BJ (cell line): ENCODE results near the gene AIPL1. TPM values are rescaled to one million over a fixed set of nuclear protein-coding genes. Genes with fewer than 3 reads are reported as not detected.

Experiments
- CTCF ChIA-PET: fragments of 350-600 bp; formaldehyde crosslinking; extraction: SDS; loops from one replicate; lab custom pipeline; 2021; ENCODE audit warnings: antibody characterized with exemption, inconsistent platforms; lab: Yijun Ruan, JAX
- POLR2A ChIA-PET: fragments of 300-600 bp; sonication (Branson Sonifier 250); formaldehyde crosslinking; extraction: SDS; loops from one replicate; lab custom pipeline; 2021; ENCODE audit warnings: antibody characterized with exemption; lab: Charles Lee
- DNase-seq: peaks from one replicate; pipeline ENCODE4 v3.0.0-alpha.2; 2011; ENCODE audit warnings: low read depth
- H3K27me3 ChIP-seq: 2 replicates; pipeline ENCODE4 v1.6.0; 2011; ENCODE audit warnings: low read length; ENCODE audit not compliant: control insufficient read depth, insufficient read depth
- H3K36me3 ChIP-seq: 2 replicates; pipeline ENCODE4 v1.5.1; 2011; ENCODE audit warnings: low read length; ENCODE audit not compliant: control insufficient read depth, insufficient read depth
- H3K4me3 ChIP-seq: 2 replicates; pipeline ENCODE4 v1.5.1; 2011; ENCODE audit warnings: low read depth, mild to moderate bottlenecking, control low read depth, low read length
- CTCF ChIP-seq: IDR thresholded peaks from 2 replicates; pipeline ENCODE4 v1.5.1; 2011; ENCODE audit warnings: low read depth, mild to moderate bottlenecking, control low read depth, inconsistent platforms, low read length, moderate library complexity; ENCODE audit not compliant: insufficient read depth
- polyA plus RNA-seq: library from polyadenylated mRNA; depleted of rRNA; stranded (reverse); fragments of >200 nt; gene quantifications from 2 replicates; pipeline ENCODE4 v1.2.3, GENCODE V29; 2011

The AIPL1 gene
- polyA plus RNA-seq, 1 experiment: not detected

- Histone ChIP-seq H3K4me3 (no peak overlapping the region), H3K27me3 (no peaks in the 10 kb centered on the region), H3K36me3 (no peaks in the 10 kb centered on the region)
- CTCF ChIA-PET: interaction anchor here (0.7 to 3.8 kb wide), 26 partner anchors 9 to 206 kb away, joined by 3 to 27 read pairs (median 4); partner anchors contain the start of gene KIAA0753
- TF ChIP-seq CTCF: peak; percentile 42
- POLR2A ChIA-PET: no interaction called here
- DNase-seq: no peak
Observed at GRCh38 chr17:6471531-6472465, 36.9 kb upstream of the AIPL1 start.

GRCh38 chr17:6470751-6471521 lies 36.0 kb upstream of the AIPL1 start:
- H3K36me3 ChIP-seq: no peaks in the 10 kb centered on the region
- DNase-seq: no peak
- H3K27me3 ChIP-seq: no peaks in the 10 kb centered on the region
- CTCF ChIA-PET: interaction anchor here (0.7 to 3.8 kb wide), 9 partner anchors 13 to 207 kb away, joined by 3 to 27 read pairs (median 4); no protein-coding TSS in a partner anchor
- H3K4me3 ChIP-seq: no peak overlapping the region
- TF ChIP-seq CTCF: no peak
- POLR2A ChIA-PET: no interaction called here

GRCh38 chr17:6470146-6470718 lies 35.3 kb upstream of the AIPL1 start:
- ChIA-PET POLR2A (no interaction called here), CTCF (interaction anchor here (1.4 to 3.8 kb wide), 2 partner anchors 25 to 105 kb away, joined by 4 to 27 read pairs; no protein-coding TSS in a partner anchor)
- no peak for TF ChIP-seq CTCF
- no peaks in the 10 kb centered on the region for H3K27me3 ChIP-seq
- no peak overlapping the region for H3K4me3 ChIP-seq
- DNase-seq: no peak
- no peaks in the 10 kb centered on the region for H3K36me3 ChIP-seq

GRCh38 chr17:6468051-6468790 lies 33.3 kb upstream of the AIPL1 start:
- ChIA-PET CTCF (no interaction called here), POLR2A (no interaction called here)
- H3K36me3 ChIP-seq: no peaks in the 10 kb centered on the region
- no peak overlapping the region for H3K4me3 ChIP-seq
- no peak for TF ChIP-seq CTCF
- DNase-seq: no peak
- no peaks in the 10 kb centered on the region for H3K27me3 ChIP-seq
